Activated CD4-positive, alpha-beta T cell treated with anti-CD3 and anti-CD28 coated beads, Interleukin-2, amount 50 U/mL, for 1 hour (primary cell): ENCODE measurements around the gene LRRC74A.

Source experiments
- DNase-seq: peaks from one replicate; pipeline ENCODE4 v3.0.0-alpha.2; 2020

Gene LRRC74A

GRCh38 chr14:76826122-76826521 lies at the start of gene LRRC74A:
Gene LRRC74A (plus strand): TSS chr14:76826408. CDS start chr14:76826698, 290 bp downstream.
- no peak for DNase-seq

GRCh38 chr14:76776428-76777251 lies 49.6 kb upstream of the LRRC74A start:
- no peak for DNase-seq

GRCh38 chr14:76777721-76778120 lies 48.5 kb upstream of the LRRC74A start:
- DNase-seq, result no peak

- DNase-seq, result no peak
Observed at GRCh38 chr14:76778546-76779215, 47.5 kb upstream of the LRRC74A start.

- DNase-seq, result no peak
Observed at GRCh38 chr14:76779221-76780057, 46.8 kb upstream of the LRRC74A start.

- no peak for DNase-seq
Observed at GRCh38 chr14:76780058-76780345, 46.2 kb upstream of the LRRC74A start.

GRCh38 chr14:76780360-76780759 lies 45.8 kb upstream of the LRRC74A start:
- no peak for DNase-seq

- DNase-seq, result no peak
Observed at GRCh38 chr14:76780875-76781647, 45.1 kb upstream of the LRRC74A start.

GRCh38 chr14:76781648-76782051 lies 44.6 kb upstream of the LRRC74A start:
- DNase-seq, result no peak

GRCh38 chr14:76782115-76782884 lies 43.9 kb upstream of the LRRC74A start:
- no peak for DNase-seq

GRCh38 chr14:76782885-76783566 lies 43.2 kb upstream of the LRRC74A start:
- DNase-seq, result no peak

GRCh38 chr14:76784266-76784874 lies 41.8 kb upstream of the LRRC74A start:
- DNase-seq, result no peak

- peak; percentile 59 for DNase-seq
Observed at GRCh38 chr14:76784881-76785280, 41.3 kb upstream of the LRRC74A start.

GRCh38 chr14:76786601-76787000 lies 39.6 kb upstream of the LRRC74A start:
- no peak for DNase-seq

- DNase-seq, result no peak
Observed at GRCh38 chr14:76792422-76792821, 33.8 kb upstream of the LRRC74A start.

- DNase-seq, result no peak
Observed at GRCh38 chr14:76793324-76793723, 32.9 kb upstream of the LRRC74A start.

- DNase-seq, result no peak
Observed at GRCh38 chr14:76793956-76794355, 32.3 kb upstream of the LRRC74A start.

GRCh38 chr14:76806446-76806845 lies 19.8 kb upstream of the LRRC74A start:
- DNase-seq, result no peak

- DNase-seq, result no peak
Observed at GRCh38 chr14:76808011-76808410, 18.2 kb upstream of the LRRC74A start.

- DNase-seq, result no peak
Observed at GRCh38 chr14:76808990-76809389, 17.2 kb upstream of the LRRC74A start.

- no peak for DNase-seq
Observed at GRCh38 chr14:76810525-76810924, 15.7 kb upstream of the LRRC74A start.
